HG02885 (cell line): Measurements from ENCODE around the gene WWC2.
"Not testable (repeated sequence)": the region's sequence is repeated elsewhere in the genome, so short reads cannot be mapped to it uniquely, and the experiment has no call there.

Source experiments
- ATAC-seq: cut with Tn5 transposase; IDR thresholded peaks from one replicate; pipeline ENCODE4 v1.9.1; 2021; ENCODE audit warnings: mild to moderate bottlenecking; ENCODE audit not compliant: unreplicated experiment, poor library complexity

WWC2 gene

GRCh38 chr4:183192571-183192970 lies 93.5 kb downstream of the WWC2 start:
- ATAC-seq, result no peak

- ATAC-seq, result not testable (repeated sequence)
Observed at GRCh38 chr4:183193730-183194338, 94.8 kb downstream of the WWC2 start.

GRCh38 chr4:183195534-183195933 lies 96.5 kb downstream of the WWC2 start:
- no peak for ATAC-seq

- ATAC-seq, result no peak
Observed at GRCh38 chr4:183197140-183197539, 98.1 kb downstream of the WWC2 start.

GRCh38 chr4:183200453-183200852 lies 101.4 kb downstream of the WWC2 start:
- ATAC-seq, result no peak

GRCh38 chr4:183201331-183201730 lies 102.3 kb downstream of the WWC2 start:
- ATAC-seq, result no peak

- no peak for ATAC-seq
Observed at GRCh38 chr4:183202523-183202922, 103.5 kb downstream of the WWC2 start.

GRCh38 chr4:183204793-183205192 lies 105.7 kb downstream of the WWC2 start:
- ATAC-seq, result no peak

GRCh38 chr4:183205193-183205592 lies 106.1 kb downstream of the WWC2 start:
- no peak for ATAC-seq

GRCh38 chr4:183205709-183206108 lies 106.7 kb downstream of the WWC2 start:
- ATAC-seq, result no peak

GRCh38 chr4:183211533-183211932 lies 112.5 kb downstream of the WWC2 start:
- no peak for ATAC-seq

- no peak for ATAC-seq
Observed at GRCh38 chr4:183213996-183214395, 114.9 kb downstream of the WWC2 start.

- ATAC-seq, result no peak
Observed at GRCh38 chr4:183214912-183215488, 115.9 kb downstream of the WWC2 start.

GRCh38 chr4:183220236-183220635 lies 121.2 kb downstream of the WWC2 start:
- no peak for ATAC-seq

GRCh38 chr4:183223053-183223452 lies 124.0 kb downstream of the WWC2 start:
- ATAC-seq, result no peak

- no peak for ATAC-seq
Observed at GRCh38 chr4:183229397-183229796, 130.3 kb downstream of the WWC2 start.

- ATAC-seq, result no peak
Observed at GRCh38 chr4:183240581-183241321, 141.7 kb downstream of the WWC2 start.

- no peak for ATAC-seq
Observed at GRCh38 chr4:183241322-183241640, 142.2 kb downstream of the WWC2 start.

- no peak for ATAC-seq
Observed at GRCh38 chr4:183241721-183242151, 142.7 kb downstream of the WWC2 start.

GRCh38 chr4:183242291-183242690 lies 143.2 kb downstream of the WWC2 start:
- ATAC-seq, result no peak

GRCh38 chr4:183244019-183244418 lies 145.0 kb downstream of the WWC2 start:
- ATAC-seq, result no peak

- ATAC-seq, result no peak
Observed at GRCh38 chr4:183244506-183244905, 145.4 kb downstream of the WWC2 start.
